Amygdala (tissue), 56 donors: ENCODE measurements around the gene IRF2.

Experiments used
- DNase-seq, 56 donors: peaks; one replicate each; lab custom pipeline; 2025; lab: John Stamatoyannopoulos, UW

Gene IRF2

GRCh38 chr4:184474263-184475095 lies at the start of gene IRF2:
Gene IRF2 (minus strand): TSS chr4:184474550. CDS start chr4:184429064, 45,486 bp downstream.
- peak; percentile 30 to 96 (median 91) for DNase-seq

GRCh38 chr4:184515606-184516005 lies 41.3 kb upstream of the IRF2 start:
- no peak for DNase-seq

GRCh38 chr4:184514121-184514988 lies 40.0 kb upstream of the IRF2 start:
- DNase-seq, result peak in 44 of 56 donors; percentile 7 to 69 (median 41)

- DNase-seq, result no peak
Observed at GRCh38 chr4:184513802-184514120, 39.4 kb upstream of the IRF2 start.

GRCh38 chr4:184511156-184511555 lies 36.8 kb upstream of the IRF2 start:
- DNase-seq, result no peak

- DNase-seq, result no peak
Observed at GRCh38 chr4:184510401-184510800, 36.1 kb upstream of the IRF2 start.

- DNase-seq, result peak in 22 of 56 donors; percentile 5 to 53 (median 24)
Observed at GRCh38 chr4:184506527-184507121, 32.3 kb upstream of the IRF2 start.

- DNase-seq, result no peak
Observed at GRCh38 chr4:184504385-184504784, 30.0 kb upstream of the IRF2 start.

- peak in 3 of 56 donors; percentile 5 to 17 (median 10) for DNase-seq
Observed at GRCh38 chr4:184503869-184504300, 29.5 kb upstream of the IRF2 start.

GRCh38 chr4:184500748-184501589 lies 26.6 kb upstream of the IRF2 start:
- no peak for DNase-seq

GRCh38 chr4:184499996-184500395 lies 25.6 kb upstream of the IRF2 start:
- no peak for DNase-seq

GRCh38 chr4:184498598-184498997 lies 24.2 kb upstream of the IRF2 start:
- DNase-seq, result no peak

- DNase-seq, result no peak
Observed at GRCh38 chr4:184489771-184490170, 15.4 kb upstream of the IRF2 start.

GRCh38 chr4:184487503-184487902 lies 13.2 kb upstream of the IRF2 start:
- DNase-seq, result no peak

- no peak for DNase-seq
Observed at GRCh38 chr4:184485279-184485678, 10.9 kb upstream of the IRF2 start.

GRCh38 chr4:184481544-184481943 lies 7.2 kb upstream of the IRF2 start:
- DNase-seq, result no peak

- DNase-seq, result no peak
Observed at GRCh38 chr4:184479516-184479950, 5.2 kb upstream of the IRF2 start.

- peak in 50 of 56 donors; percentile 5 to 91 (median 66) for DNase-seq
Observed at GRCh38 chr4:184477201-184477999, 3.0 kb upstream of the IRF2 start.

GRCh38 chr4:184476695-184477094 lies 2.3 kb upstream of the IRF2 start:
- peak in 11 of 56 donors; percentile 11 to 55 (median 37) for DNase-seq
